HG02885 (cell line): ENCODE measurements around the gene ANO7.

ENCODE experiments used
- ATAC-seq: cut with Tn5 transposase; IDR thresholded peaks from one replicate; pipeline ENCODE4 v1.9.1; 2021; ENCODE audit warnings: mild to moderate bottlenecking; ENCODE audit not compliant: unreplicated experiment, poor library complexity

The ANO7 gene

DNA sequence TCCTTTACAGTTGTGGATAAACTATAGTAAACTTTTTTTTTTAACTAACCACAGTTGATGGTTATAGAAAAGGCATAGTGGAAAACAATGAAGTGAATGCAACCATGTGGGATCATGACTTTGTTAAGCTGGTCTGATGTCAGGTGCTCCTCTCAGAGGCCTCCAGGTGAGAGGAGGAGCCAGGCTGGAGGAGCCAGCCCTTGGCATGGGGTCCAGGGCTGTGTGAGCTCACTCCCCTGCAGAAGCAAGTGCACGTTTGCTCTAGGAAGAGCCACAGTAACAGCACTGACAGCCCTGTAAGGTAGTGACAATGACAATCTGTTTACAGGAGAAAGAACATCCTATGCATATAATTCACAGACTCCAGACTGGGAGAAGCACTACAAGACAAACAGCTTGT is 32.5 kb upstream of the ANO7 start:
- ATAC-seq: no peak

DNA sequence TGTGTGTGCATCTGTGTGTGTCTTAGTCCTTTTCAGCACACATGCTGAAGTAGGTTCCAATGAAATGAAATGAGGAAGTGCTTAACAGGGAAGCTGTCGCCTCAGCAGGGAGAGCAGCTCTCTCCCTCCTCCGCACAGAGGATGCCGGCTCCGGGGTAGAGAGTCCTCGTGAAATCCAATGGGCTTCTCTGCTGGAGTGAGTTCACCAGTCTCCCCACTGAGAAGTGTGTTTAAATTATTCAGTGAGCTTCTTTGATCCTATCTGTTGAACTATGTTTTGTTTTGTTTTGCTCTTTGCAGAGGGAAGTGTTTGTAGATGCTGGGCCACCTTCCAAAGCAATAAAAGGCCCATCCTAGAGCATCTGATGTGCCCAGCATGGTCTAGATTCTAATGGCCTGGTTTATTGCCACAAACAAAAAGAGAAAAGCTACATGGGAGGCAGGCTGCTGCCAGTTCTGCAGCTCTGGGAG is 31.5 kb upstream of the ANO7 start:
- no peak for ATAC-seq

DNA sequence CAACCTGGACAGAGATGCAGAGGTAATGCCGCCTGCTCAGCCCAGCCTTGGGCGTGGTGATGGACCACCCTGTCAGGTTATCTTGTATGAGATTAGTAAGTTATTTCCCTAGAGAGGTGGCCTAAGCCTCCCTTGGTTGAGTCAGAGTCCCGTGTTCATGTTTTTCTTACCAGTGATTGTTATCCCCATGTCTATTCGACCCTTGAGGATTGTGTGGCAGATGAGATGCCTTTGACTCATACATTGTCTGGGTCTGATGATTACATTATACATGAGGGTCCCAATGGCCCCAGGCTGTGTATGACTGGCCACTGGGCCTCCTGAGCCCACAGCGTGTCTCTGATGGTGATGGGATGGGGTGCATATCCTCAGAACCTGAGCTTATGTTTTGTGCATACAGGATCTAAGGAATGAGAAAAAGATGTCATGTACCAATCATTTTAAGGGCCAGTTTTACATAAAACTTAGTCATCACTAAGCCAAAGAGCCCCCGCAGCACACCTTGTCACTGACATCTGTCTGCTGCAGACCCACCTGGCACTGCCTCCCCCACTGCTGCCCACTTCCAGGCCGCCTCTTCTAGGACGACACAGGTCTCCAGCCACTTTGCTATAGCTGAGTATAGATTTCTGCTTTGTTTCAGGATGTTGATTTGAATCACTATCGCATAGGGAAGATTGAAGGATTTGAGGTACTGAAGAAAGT is 30.5 kb upstream of the ANO7 start:
- no peak for ATAC-seq

DNA sequence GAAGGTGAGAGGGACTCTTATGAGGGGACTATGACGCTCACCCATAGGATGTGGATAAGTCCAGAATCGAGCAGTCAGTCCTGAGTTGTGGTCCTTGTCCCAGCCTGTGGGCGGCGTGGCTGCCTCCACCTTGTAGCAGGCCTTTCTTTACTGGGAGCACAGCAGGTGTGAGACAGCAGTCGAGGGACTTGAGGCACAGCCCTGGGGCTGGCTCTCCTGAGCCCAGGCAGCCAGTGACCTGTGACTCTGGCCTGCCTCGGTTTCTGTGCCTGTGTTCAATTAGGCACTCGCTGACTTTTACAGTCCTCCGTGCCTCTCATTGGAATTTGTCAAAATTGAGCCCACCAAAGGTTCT is 30.0 kb upstream of the ANO7 start:
- no peak for ATAC-seq

DNA sequence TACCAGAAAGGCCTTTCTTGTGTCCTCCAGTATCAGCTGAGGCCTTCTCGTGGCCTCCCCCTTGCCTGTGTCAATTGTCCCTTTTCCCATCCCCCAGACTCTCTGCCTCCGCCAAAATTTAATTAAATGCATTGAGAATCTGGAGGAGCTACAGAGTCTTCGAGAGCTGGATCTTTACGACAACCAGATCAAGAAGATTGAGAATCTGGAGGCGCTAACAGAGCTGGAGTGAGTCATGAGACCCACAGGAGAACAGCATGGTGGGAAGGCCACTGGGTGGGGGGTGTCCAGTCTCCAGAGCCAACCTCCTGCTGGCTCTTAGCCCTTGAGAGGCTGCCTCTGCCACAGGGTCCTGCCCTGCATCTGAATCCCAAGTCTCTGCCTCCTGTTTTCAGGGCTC is 29.4 kb upstream of the ANO7 start:
- ATAC-seq: no peak

DNA sequence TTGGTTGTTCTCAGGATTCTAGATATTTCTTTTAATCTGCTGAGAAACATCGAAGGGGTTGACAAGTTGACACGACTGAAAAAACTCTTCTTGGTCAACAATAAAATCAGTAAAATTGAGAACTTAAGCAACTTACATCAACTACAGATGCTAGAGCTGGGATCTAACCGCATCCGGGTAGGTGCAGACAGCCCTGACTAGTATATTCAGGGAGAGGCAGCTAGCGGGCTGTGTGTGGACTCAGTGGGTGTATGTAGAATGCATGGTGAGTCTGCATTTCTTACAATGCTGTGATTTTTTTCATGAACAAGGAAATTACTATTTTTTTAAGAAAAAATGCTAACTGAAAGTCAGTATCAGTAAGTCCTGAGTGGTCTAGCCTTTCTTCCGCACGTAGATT is 28.2 kb upstream of the ANO7 start:
- no peak for ATAC-seq

DNA sequence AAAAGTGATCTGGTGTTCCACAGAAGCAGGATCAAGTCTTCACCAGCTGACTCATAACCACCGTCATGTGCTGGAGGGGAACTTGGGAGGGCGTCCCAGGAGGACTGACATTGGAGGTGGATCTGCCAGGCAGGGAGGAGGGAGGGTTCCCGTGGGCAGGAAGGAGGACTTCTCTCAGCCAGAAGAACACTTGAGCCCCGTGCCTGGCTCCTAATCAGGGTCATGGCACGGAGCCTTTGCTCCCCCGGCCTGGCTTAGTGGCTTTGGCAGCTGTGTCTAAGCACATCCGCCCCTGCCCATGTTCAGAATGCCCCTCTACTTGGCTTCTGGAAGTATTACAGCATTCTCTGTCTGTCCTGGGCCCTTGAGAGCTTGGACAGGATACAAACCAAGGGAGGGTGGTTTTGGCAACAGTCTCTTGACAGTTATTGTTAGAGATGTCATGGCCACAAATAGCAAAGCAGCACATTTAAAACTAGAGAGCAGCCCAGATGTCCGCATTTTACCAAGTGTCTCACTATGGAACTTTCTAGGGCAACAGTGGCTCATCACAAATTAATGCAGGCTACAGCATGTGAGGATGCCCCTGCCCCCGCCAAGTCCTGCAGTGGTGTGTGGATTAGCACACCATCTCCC is 26.7 kb upstream of the ANO7 start:
- ATAC-seq: no peak

DNA sequence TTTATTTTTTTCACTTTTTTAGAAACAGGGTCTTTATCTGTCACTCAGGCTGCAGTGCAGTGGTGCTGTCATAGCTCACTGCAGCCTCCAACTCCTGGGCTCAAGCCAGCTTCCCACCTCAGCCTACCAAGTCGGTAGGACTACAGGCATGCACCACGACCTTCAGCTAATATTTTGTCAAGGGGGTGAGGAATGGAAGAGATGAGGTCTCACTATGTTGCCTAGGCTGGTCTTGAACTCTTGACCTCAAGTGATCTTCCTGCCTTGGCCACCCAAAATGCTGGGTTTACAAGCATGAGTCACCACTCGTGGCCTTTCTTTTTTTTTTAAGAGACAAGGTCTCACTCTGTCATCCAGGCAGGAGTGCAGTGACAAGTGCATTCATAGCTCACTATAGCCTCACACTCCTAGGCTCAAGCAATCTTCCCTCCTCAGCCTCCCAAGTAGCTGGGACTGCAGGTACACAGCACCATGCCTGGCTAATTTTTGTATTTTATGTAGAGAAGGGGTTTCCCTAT is 24.8 kb upstream of the ANO7 start:
- ATAC-seq: no peak

DNA sequence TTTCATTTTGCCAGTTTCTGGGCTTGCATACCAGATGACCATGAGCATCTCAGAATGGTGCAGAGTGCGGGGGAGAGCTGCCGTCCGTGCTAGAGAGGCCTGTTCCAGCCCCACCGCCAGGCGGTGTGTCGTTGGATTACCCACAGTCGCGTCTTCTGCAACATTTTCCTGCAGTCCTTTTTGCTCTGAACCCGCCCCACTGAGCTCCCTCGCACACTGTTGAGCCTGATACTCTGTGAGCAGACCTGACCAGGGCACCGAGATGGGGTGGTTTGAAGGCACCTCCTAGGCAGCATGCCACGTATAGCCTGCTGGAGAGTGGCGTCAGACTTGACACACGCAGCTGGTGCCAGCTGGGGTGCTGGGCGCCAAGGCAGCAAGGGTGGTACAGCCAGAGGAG is 20.1 kb upstream of the ANO7 start:
- no peak for ATAC-seq

DNA sequence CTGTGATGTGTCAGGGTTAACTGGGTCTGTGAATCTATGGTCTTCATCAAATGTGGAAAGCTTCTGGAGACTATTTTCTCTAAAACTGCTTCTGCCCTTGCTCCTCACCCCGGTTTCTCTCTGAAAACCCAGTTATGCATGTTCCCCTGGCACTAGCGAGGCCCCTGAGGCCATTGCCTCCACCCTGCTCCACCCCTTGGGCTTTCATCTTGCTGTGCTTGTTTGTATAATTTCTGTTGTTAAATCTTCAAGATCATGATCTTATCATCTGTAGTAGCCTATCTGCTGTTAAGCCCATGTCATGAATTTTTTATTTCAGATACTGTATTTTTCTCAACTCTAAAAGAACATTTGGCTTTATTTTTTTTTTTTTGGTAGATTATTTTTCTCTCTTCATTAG is 14.9 kb upstream of the ANO7 start:
- ATAC-seq: no peak

DNA sequence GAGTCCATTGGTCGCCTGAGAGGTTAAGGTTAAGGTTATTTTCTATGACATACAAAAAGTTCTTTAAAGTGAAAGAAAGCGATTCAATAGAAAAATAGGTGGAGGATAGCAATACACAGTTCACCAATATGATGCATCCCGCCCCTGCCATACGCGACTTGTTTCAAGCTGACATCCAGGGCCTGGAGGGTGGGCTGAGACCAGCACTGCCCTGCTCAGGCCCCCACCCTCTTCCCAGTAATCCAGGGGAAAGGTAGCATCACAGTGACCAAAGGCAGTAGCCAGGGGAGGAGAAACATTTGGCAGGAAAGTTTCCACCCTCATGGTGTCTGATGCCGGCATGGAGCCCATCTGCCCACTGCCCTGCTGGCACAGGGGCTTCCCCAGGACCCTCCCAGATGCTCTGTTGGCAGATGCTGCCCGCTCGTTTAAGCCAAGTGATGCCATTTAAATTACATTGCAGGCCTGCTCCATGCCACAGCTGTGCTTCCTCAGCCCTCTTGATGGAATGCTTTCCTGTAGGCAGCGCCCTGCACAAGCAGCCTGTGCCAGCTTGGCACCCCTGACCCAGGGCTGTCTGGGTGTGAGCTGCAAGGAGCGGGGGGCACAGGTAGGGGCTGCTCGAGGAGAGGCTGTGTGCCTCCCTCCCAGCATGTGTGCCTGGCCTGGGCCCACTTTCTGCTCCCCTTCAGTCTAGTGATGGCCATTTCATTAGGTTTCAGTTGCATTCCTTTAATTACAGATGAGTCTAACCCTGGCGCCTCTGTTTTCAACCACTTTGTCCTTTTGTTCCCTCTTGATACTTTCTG is 10.7 kb upstream of the ANO7 start:
- no peak for ATAC-seq

DNA sequence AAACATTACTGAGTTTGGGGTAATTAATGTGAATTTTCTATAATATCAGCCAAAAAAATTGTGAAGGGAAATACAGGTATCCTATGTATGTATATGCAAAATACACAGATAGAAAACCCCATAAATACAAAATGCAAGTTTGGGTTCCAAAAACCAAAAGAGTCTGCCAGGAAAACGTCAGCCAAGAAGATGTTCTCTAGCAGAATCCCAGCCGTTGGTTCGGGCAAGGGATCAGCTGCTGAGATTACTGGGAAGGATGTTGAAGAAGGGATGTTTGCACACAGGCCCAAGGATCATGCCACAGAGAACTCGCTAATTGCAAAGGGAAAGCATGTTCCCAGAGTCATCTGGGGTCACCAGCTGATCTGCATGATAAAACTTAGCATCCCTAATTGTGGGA is 9.5 kb upstream of the ANO7 start:
- ATAC-seq: no peak

DNA sequence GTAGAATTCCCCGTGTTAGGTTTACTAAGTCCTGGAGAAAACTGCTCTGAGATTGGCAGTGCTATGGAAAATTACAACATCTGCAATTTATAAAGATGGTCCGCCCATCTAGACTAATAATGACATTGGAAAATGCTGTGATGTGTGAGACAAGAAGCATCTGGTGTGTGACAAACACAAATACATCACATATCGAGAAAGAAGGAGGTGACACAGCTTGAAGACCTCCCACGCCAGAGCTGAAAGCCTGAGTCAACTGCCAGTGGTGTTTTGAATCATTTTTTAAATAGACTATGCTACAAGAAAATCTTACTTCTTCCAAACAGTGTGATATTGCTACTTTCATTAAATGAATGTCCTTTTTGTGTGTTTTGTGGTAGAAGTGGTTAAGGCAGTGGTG is 8.6 kb upstream of the ANO7 start:
- no peak for ATAC-seq

DNA sequence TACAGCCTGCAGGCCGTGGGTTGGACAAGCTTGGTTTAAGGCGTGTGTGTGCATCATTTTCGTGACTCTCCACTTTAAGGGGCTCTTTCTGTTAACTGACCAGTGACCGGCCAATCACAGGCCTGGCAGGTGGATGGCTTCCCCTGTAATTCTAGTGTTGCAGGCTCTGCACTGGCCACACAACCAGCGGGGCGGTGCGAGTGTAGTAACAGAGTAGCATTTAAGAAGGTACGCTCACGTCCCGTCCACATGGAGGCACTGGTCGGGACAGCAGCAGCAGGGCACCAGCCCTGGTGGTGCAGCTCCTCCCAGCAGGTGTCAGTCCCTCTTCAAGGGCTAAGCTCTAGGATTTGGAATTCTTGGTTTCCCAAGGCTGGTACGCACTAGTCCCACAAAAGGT is 8.0 kb upstream of the ANO7 start:
- ATAC-seq: no peak

DNA sequence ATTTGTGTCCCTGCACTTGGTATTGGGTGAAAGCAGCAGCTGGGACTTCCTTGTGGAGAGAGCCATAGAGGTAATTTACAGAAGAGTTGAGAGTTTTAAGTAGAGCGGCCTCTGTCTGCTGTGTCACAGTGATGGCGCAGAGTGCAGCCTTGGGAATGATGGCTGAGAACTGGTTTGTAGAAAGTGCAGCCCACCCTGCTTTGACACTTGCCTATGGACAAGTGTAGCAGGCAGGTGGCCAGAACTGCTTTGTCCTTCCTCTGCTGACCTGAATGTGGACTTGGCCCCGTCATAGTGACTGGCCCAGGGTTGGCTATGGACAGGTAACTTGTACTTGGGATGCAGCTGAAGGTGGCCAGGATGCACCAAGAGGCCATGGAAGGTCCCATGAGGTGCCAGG is 6.4 kb upstream of the ANO7 start:
- ATAC-seq: no peak

DNA sequence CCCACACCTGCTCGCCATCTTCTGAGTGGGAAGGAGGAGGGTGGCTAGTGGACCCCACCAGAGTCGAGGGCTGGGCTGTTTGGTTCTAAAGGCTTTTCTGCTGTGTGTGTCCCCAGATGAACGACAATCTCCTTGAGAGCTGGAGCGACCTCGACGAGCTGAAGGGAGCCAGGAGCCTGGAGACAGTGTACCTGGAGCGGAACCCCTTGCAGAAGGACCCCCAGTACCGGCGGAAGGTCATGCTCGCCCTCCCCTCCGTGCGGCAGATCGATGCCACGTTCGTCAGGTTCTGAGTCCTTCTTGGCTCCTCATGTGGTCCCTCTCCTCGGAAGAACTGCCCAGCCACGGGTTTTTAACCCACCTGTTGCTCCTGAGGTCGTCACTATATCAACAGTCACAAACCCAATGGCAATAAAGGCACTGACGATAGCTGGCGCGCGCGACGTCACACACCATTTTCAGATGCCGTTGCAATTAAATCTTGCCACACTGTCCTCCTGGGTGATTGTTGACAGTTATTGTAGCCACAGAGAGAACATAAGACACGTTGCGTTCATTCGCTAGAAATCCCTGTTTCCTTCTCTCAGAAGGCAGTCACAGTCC is 5.8 kb upstream of the ANO7 start:
- ATAC-seq: no peak

DNA sequence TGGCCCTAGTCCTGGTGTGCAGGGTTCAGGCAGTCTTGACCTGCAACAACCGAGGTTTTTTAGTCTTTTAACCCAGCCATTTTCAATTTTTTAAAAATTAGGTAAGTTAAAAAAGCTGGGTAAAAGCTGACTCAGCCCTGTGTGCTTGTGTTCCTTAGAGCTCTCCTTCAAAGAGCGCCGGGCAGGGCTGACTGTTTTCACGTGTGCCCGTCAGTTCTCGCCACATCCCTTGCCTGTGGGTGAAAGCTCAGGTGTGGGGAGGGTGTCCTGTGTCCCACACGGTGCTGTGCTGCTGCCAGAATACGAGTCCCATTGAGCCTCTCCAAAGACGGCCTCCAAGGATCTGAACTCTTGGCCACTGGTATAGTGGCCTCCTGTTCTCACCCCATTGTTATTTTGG is 5.3 kb upstream of the ANO7 start:
- no peak for ATAC-seq

DNA sequence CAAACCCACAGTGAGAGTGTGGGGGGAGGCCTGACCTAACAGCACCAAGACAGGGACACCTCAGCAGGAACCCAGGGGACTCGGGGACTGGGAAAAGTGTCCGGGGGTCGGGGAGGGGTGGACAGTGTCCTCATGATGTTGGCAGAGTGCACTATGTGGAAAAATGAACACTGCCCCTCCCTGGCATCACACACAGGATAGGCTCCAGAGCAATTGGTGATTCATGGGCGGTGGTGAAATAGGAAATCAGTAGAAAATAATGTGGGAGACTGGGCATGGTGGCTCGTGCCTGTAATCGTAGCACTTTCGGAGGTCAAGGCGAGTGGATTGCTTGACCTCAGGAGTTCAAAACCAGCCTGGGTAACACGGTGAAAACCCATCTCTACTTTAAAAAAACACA is 3.6 kb upstream of the ANO7 start:
- ATAC-seq: no peak

DNA sequence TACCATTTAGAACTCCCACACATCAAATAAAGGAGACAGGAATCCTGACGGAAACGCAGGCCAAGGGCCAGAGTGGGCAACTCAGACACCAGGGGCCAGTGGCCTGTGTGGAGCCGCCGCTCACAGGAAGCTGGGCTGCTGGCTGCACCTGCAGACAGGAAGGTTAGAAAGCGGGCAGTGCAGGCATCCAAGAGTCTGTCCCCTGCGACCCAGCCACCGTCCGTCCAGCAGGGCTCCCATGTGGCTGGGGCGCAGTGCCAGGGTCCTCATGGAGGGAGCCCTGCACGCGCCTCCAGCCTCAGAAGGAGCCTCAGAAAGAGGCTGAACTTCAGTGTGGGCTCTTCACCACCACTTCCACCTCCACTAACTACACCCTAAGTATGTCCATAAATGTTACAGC is 2.5 kb upstream of the ANO7 start:
- ATAC-seq: no peak

DNA sequence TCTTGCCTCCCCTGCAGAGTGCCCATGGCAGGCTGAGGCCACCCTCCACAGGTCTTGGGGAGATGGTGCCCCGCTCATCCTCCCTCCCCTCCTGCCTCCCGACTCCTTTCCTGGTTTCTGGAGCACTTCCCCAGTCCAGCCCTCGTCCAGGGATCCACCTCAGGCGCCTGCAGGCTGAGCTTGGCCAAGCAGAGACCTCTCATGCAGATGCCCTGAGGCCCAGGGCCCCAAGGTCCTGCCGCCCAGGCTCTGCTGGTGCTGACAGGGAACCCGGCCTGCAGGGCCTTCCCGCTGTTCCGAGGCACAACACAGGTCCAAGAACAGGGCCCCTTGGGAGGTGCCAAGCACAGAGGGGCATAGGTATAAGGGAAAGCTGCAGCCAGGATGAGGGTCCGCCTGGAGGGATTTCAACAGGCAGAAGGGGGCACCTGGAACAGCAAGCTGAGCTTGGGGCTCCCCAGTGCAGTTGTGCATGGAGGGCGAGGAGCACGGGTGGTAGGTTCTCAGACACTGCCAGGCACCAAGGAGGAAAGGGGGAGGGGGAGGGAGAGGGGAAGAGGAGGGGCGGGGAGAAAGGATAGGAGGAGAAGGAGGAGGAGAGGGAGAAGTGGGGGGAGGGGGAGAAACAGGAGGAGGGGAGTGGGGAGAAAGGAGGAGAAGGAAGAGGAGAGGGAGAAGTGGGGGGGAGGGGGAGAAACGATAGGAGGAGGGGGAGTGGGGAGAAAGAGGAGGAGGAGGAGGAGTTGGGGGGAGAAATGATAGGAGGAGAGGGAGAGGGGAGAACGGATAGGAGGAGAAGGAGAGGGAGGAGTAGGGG is 1.2 kb upstream of the ANO7 start:
- no peak for ATAC-seq
